Body of pancreas (tissue), 4 donors: ENCODE data around the gene CDH4. TPM values are rescaled to one million over a fixed set of nuclear protein-coding genes. Genes with fewer than 3 reads are reported as not detected.

ENCODE experiments used
- ATAC-seq: fragments of 150-250 bp; one replicate; pipeline ENCODE4 v1.9.1; 2016
- DNase-seq, 4 donors: peaks; one replicate each; pipeline ENCODE4 v3.0.0-alpha.2; 2019
- H3K27ac ChIP-seq, 4 donors: fragments of 200-600 bp; sonication (generic); 1 replicate in 3 of 4; 2 replicates in 1 of 4; pipeline versions ENCODE4 v1.5.1 to v1.6.1; 2016 to 2019; ENCODE audit warnings: mild to moderate bottlenecking in 1 of 4, mixed read lengths in 1 of 4, moderate library complexity in 1 of 4
- H3K27me3 ChIP-seq, 2 donors: fragments of 200-600 bp; sonication (generic); one replicate each; pipeline ENCODE4 v1.6.0; 2016; ENCODE audit warnings: mild to moderate bottlenecking in 1 of 2
- H3K36me3 ChIP-seq, 2 donors: fragments of 200-600 bp; sonication (generic); replicated peaks in 1 of 2; 2 replicates each; pipeline ENCODE4 v1.5.1; 2016; ENCODE audit warnings: low read depth in 2 of 2; ENCODE audit not compliant: insufficient read depth in 1 of 2
- H3K4me1 ChIP-seq: fragments of 200-600 bp; sonication (generic); one replicate; pipeline ENCODE4 v1.6.0; 2016
- H3K4me3 ChIP-seq, 2 donors: fragments of 200-600 bp; sonication (generic); 1 replicate in 1 of 2; 2 replicates in 1 of 2; pipeline ENCODE4 v1.5.1; 2016 to 2019
- H3K9me3 ChIP-seq, 3 donors: fragments of 200-600 bp; sonication (generic); 1 replicate in 2 of 3; 2 replicates in 1 of 3; pipeline ENCODE4 v1.5.1; 2016
- CTCF ChIP-seq, 7 experiments: fragments of 450-650 bp in 4 of 7; fragments of 200-600 bp in 3 of 7; sonication (generic) in 3 of 7; IDR thresholded peaks; one replicate each; pipeline ENCODE4 v1.5.1; 2016 to 2019; ENCODE audit warnings: antibody characterized with exemption in 7 of 7
- POLR2A ChIP-seq, 3 donors: fragments of 450-650 bp; IDR thresholded peaks; one replicate each; pipeline ENCODE4 v1.6.1; 2016; ENCODE audit warnings: antibody characterized with exemption in 3 of 3, mild to moderate bottlenecking in 2 of 3
- WGBS, 2 donors: methylation state at CpG; one replicate each; pipeline ENCODE4 v1.1.5; 2017; 5-methylcytosine and 5-hydroxymethylcytosine counted together
- intact Hi-C: fragments of 100-400 bp; cut with DNase I; formaldehyde crosslinking; loops from one replicate; pipeline ENCODE4 v1.15.1; 2023
- total RNA-seq, 2 donors: library from RNA; depleted of rRNA; stranded (reverse); fragments of >200 nt; gene quantifications; one replicate each; pipeline ENCODE4 v1.1.0, GENCODE V29; 2016

Gene CDH4
- total RNA-seq, 2 donors from 2014 or later, result 0.33 to 0.52 TPM

GRCh38 chr20:61222699-61223098 is 29.4 kb upstream of the CDH4 start:
- no peak overlapping the region for H3K27ac ChIP-seq
- no peaks in the 10 kb centered on the region for H3K36me3 ChIP-seq
- no peaks in the 10 kb centered on the region for H3K4me1 ChIP-seq
- no peak overlapping the region for H3K4me3 ChIP-seq
- DNase-seq, result no peak
- WGBS, 2 donors, result 54 to 74% methylated on average over 3 of the region's 3 CpGs
- no peaks in the 10 kb centered on the region for H3K9me3 ChIP-seq
- intact Hi-C loops, result no loop called here
- H3K27me3 ChIP-seq, result no peaks in the 10 kb centered on the region
- TF ChIP-seq CTCF (IDR thresholded peaks at IDR 0.05) (no peak), POLR2A (IDR thresholded peaks at IDR 0.05) (no peak)
- no peak for ATAC-seq

GRCh38 chr20:61223121-61223520 is 28.9 kb upstream of the CDH4 start:
- no peaks in the 10 kb centered on the region for H3K9me3 ChIP-seq
- 50 to 65% methylated on average over 10 of the region's 10 CpGs for WGBS, 2 donors
- H3K4me1 ChIP-seq, result no peaks in the 10 kb centered on the region
- ATAC-seq (no peak), DNase-seq (peak in 1 of 4 donors; percentile 29)
- H3K27ac ChIP-seq, result no peak overlapping the region
- H3K27me3 ChIP-seq, result no peaks in the 10 kb centered on the region
- no peaks in the 10 kb centered on the region for H3K36me3 ChIP-seq
- TF ChIP-seq CTCF (IDR thresholded peaks at IDR 0.05) (no peak), POLR2A (IDR thresholded peaks at IDR 0.05) (no peak)
- no peak overlapping the region for H3K4me3 ChIP-seq
- intact Hi-C loops, result no loop called here

GRCh38 chr20:61230166-61230565 is 21.9 kb upstream of the CDH4 start:
- ATAC-seq (no peak), DNase-seq (no peak)
- H3K4me3 ChIP-seq, result no peak overlapping the region
- no peak for TF ChIP-seq POLR2A (IDR thresholded peaks at IDR 0.05)
- no peak for TF ChIP-seq CTCF (IDR thresholded peaks at IDR 0.05)
- intact Hi-C loops, result no loop called here
- no peaks in the 10 kb centered on the region for H3K9me3 ChIP-seq
- no peaks in the 10 kb centered on the region for H3K27me3 ChIP-seq
- no peaks in the 10 kb centered on the region for H3K36me3 ChIP-seq
- no peaks in the 10 kb centered on the region for H3K4me1 ChIP-seq
- no peak overlapping the region for H3K27ac ChIP-seq
- WGBS, 2 donors, result 81 to 88% methylated on average over 9 of the region's 9 CpGs

- no peak for DNase-seq
- H3K27ac ChIP-seq, result no peak overlapping the region
- H3K36me3 ChIP-seq, result no peaks in the 10 kb centered on the region
- 79 to 87% methylated on average over 7 of the region's 7 CpGs for WGBS, 2 donors
- TF ChIP-seq CTCF (IDR thresholded peaks at IDR 0.05) (no peak), POLR2A (IDR thresholded peaks at IDR 0.05) (no peak)
- no peaks in the 10 kb centered on the region for H3K4me1 ChIP-seq
- H3K4me3 ChIP-seq, result no peak overlapping the region
- intact Hi-C loops, result no loop called here
- H3K27me3 ChIP-seq, result no peaks in the 10 kb centered on the region
- ATAC-seq, result no peak
- no peaks in the 10 kb centered on the region for H3K9me3 ChIP-seq
Measured at GRCh38 chr20:61233590-61233989, 18.5 kb upstream of the CDH4 start.

- WGBS, 2 donors, result 47 to 52% methylated on average over 11 of the region's 11 CpGs
- Histone ChIP-seq H3K4me1 (no peaks in the 10 kb centered on the region), H3K27ac (no peak overlapping the region), H3K36me3 (no peaks in the 10 kb centered on the region), H3K4me3 (no peak overlapping the region), H3K9me3 (no peaks in the 10 kb centered on the region), H3K27me3 (no peaks in the 10 kb centered on the region)
- TF ChIP-seq CTCF (IDR thresholded peaks at IDR 0.05) (no peak), POLR2A (IDR thresholded peaks at IDR 0.05) (no peak)
- ATAC-seq (no peak), DNase-seq (no peak)
- intact Hi-C loops, result no loop called here
Measured at GRCh38 chr20:61234224-61234890, 17.7 kb upstream of the CDH4 start.
